Right lung (tissue), 5 donors: ENCODE data around the gene MUC12. TPM values are rescaled to one million over a fixed set of nuclear protein-coding genes. Genes with fewer than 3 reads are reported as not detected.
"Not testable (repeated sequence)": the region's sequence is repeated elsewhere in the genome, so short reads cannot be mapped to it uniquely, and the experiment has no call there.

Experiments used
- DNase-seq, 2 donors: peaks; one replicate each; pipeline ENCODE4 v3.0.0-alpha.2; 2013
- polyA plus RNA-seq, 5 donors: library from polyadenylated mRNA; unstranded; fragments of 120-200 nt; gene quantifications; one replicate each; pipeline versions ENCODE4 v1.2.1 to v1.2.3, GENCODE V29; 2013; ENCODE audit warnings: inconsistent platforms in 1 of 5, low replicate concordance in 1 of 5; ENCODE audit not compliant: insufficient read length in 5 of 5, insufficient read depth in 1 of 5

Gene MUC12
- polyA plus RNA-seq, 5 donors: 0.54 to 2.6 (median 0.93) TPM

DNA sequence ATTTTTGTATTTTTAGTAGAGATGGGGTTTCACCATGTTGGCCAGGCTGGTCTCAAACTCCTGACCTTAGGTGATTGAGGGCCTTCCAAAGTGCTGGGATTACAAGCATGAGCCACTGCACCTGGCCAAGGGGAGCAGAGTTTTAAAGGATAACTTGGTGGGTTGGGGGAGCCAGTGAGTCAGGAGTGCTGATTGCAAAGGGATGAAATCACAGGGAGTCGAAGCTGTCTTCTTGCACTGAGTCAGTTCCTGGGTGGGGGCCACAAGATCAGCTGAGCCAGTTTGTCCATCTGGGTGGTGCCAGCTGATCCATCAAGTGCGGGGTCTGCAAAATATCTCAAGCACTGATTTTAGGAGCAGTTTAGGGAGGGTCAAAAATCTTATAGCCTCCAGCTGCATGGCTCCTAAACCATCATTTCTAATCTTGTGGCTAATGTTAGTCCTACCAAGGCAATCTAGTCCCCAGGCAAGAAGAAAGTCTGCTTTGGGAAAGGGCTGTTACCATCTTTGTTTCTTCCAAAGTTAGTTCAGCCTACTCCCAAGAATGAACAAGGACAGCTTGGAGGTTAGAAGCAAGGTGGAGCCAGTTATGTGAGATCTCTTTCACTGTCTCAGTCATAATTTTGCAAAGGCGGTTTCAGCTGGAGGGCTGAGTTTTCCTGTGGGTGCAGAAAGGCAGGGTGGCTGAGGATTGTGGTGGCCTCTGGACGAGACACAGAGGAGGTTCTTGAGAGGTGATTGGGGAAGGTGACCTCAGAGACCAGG is 15.8 kb downstream of the MUC12 start:
- DNase-seq: not testable (repeated sequence)

DNA sequence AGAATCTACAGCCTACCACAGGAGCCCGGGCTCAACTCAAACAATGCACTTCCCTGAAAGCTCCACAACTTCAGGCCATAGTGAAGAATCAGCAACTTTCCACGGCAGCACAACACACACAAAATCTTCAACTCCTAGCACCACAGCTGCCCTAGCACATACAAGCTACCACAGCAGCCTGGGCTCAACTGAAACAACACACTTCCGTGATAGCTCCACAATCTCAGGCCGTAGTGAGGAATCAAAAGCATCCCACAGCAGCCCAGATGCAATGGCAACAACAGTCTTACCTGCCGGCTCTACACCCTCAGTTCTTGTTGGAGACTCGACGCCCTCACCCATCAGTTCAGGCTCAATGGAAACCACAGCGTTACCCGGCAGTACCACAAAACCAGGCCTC is 22.3 kb downstream of the MUC12 start:
- DNase-seq: no peak

GRCh38 chr7:100992280-100992679 is 22.9 kb downstream of the MUC12 start:
- not testable (repeated sequence) for DNase-seq

DNA sequence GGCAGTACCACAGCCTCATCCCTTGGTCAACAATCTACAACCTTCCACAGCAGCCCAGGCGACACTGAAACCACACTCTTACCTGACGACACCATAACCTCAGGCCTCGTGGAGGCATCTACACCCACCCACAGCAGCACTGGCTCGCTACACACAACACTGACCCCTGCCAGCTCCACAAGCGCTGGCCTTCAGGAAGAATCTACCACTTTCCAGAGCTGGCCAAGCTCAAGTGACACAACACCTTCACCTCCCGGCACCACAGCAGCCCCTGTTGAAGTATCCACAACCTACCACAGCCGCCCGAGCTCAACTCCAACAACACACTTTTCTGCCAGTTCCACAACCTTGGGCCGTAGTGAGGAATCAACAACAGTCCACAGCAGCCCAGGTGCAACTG is 25.3 kb downstream of the MUC12 start:
- not testable (repeated sequence) for DNase-seq

- not testable (repeated sequence) for DNase-seq
Observed at GRCh38 chr7:100998530-100998929, 29.2 kb downstream of the MUC12 start.

- not testable (repeated sequence) for DNase-seq
Observed at GRCh38 chr7:100999334-100999733, 30.0 kb downstream of the MUC12 start.

DNA sequence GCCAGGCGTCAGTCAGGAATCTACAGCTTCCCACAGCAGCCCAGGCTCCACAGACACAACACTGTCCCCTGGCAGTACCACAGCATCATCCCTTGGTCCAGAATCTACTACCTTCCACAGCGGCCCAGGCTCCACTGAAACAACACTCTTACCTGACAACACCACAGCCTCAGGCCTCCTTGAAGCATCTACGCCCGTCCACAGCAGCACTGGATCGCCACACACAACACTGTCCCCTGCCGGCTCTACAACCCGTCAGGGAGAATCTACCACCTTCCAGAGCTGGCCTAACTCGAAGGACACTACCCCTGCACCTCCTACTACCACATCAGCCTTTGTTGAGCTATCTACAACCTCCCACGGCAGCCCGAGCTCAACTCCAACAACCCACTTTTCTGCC is 30.7 kb downstream of the MUC12 start:
- DNase-seq: not testable (repeated sequence)

GRCh38 chr7:101002333-101002732 is 33.0 kb downstream of the MUC12 start:
- not testable (repeated sequence) for DNase-seq

DNA sequence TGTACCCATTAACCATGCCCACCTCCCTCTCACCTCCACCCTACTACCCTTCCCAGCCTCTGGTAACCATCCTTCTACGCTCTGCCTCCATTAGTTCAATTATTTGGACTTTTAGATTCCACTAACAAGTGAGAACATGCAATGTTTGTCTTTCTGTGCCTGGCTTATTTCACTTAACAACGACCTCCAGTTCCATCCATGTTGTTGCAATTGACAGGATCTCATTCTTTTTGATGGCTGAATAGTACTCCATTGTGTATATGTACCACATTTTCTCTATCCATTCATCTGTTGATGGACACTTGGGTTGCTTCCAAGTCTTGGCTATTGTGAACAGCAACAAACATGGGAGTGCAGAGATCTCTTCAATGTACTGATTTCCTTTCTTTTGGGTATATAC is 38.0 kb downstream of the MUC12 start:
- DNase-seq: not testable (repeated sequence)

- DNase-seq: no peak
Observed at GRCh38 chr7:101009629-101010028, 40.3 kb downstream of the MUC12 start.

DNA sequence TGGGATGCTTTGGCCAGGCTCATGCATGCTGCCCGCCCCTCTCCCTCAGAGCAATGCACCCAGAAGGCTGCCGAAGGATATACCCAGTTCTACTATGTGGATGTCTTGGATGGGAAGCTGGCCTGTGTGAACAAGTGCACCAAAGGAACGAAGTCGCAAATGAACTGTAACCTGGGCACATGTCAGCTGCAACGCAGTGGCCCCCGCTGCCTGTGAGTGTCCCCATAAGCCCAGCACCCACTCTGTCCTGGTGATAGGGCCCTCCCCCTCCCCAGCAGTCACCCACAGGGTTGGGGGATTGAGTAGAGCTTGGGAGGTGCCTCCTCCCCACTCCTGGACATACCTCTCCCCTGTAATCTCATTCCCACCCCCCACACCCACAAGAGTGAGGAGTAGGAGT is 43.6 kb downstream of the MUC12 start:
- DNase-seq: no peak

DNA sequence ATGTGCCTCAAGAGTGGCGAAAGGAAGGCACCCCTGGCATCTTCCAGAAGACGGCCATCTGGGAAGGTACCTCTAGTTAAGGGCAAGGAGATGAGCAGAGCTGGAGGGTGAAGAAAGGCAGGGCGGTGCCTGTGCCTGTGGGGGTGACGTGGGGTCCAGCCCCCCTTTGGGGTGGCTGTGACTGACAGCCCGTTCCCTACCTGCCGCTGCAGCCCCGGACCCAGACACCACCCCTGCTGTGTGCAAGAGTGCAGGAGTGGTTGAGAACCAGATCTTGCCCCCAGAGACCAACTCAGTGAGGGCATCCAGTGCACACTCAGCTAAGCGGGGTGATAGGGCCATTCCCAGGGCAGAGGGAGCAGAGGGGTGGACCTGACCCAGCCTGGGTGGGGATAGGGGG is 46.3 kb downstream of the MUC12 start:
- DNase-seq: no peak

DNA sequence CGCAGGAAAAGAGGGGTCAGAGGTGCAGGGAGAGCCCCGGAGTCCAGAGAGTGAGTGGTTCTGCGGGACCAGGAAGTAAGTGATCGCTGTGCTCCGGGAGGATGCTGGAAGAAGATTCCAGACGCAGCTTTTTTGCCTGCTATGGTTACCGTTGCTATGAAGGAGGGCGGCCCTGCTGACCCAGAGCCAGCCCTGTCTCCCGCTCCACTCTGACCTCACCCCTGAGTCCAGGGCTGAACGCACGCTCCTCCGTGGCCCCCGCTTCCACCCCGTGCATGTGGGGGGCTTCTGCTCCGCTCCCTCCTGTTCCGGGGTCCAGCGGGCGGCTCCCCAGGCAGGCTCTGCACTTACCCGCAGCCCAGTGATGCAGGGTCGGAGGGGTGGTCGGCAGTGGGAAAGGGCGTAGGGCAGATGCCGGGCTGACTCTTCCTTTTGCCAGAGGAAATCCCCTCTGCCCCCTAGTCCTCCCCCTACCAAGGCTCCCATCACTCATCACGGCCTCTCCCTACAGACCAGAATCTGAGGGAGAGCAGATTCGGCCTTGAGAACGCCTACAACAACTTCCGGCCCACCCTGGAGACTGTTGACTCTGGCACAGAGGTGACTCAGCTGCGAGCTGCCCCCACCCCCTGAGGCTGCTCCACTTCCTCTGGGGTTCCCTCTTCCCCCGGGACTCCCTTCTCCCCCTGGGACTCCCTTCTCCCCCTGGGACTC is 47.9 kb downstream of the MUC12 start:
- DNase-seq: peak; percentile 66 to 78

GRCh38 chr7:101018271-101019167 is 49.2 kb downstream of the MUC12 start:
- no peak for DNase-seq

DNA sequence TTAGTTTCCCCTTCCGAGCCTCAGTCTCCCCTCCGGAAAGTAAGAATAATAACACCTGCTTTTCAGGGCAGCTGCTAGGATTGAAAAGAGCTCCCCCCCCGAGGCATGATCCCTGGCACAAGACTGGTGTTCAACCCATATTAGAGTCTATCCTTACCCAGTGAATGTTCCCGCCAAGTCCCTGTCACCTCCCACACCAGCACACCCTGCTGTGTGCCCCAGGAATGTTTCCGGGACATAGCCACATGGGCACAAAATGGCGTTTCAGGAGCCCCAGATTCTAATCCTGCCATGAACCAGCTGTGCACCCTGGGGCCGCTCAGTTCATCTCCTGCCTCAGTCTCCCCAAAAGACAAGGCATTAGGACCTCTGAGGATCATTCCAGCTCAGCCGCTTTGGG is 51.1 kb downstream of the MUC12 start:
- no peak for DNase-seq

- DNase-seq: no peak
Observed at GRCh38 chr7:101021703-101022102, 52.3 kb downstream of the MUC12 start.

GRCh38 chr7:101023839-101024238 is 54.5 kb downstream of the MUC12 start:
- no peak for DNase-seq

DNA sequence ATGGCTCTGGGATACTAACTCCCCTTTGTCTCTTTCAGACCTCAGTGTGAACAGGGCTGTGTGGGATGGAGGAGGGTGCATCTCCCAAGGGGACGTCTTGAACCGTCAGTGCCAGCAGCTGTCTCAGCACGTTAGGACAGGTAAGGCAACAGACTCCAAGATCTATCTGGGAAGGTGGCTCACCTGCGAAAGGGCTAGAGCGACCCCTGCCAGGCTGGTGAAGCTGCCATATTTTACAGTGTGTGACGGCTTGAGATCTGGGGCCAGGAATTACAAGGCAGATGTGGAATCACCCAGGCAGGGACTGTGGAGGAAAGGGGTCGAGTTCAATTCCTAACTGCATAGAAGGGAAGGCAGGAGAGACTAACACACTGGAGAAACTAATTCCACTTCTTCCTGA is 61.7 kb downstream of the MUC12 start:
- DNase-seq: no peak

DNA sequence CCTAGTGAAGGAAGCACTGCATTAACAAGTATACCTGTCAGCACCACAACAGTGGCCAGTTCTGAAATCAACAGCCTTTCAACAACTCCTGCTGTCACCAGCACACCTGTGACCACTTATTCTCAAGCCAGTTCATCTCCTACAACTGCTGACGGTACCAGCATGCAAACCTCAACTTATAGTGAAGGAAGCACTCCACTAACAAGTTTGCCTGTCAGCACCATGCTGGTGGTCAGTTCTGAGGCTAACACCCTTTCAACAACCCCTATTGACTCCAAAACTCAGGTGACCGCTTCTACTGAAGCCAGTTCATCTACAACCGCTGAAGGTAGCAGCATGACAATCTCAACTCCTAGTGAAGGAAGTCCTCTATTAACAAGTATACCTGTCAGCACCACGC is 66.6 kb downstream of the MUC12 start:
- no peak for DNase-seq

- DNase-seq: not testable (repeated sequence)
Observed at GRCh38 chr7:101041283-101041682, 71.9 kb downstream of the MUC12 start.

GRCh38 chr7:101058355-101058754 is 89.0 kb downstream of the MUC12 start:
- peak; percentile 42 to 44 for DNase-seq

GRCh38 chr7:101059620-101059942 is 90.2 kb downstream of the MUC12 start:
- DNase-seq: no peak
